ENCODE data around the gene F10.
A peak's percentile ranks its signal among the peaks of the same experiment; 100 is the strongest.

Gene F10

DNA sequence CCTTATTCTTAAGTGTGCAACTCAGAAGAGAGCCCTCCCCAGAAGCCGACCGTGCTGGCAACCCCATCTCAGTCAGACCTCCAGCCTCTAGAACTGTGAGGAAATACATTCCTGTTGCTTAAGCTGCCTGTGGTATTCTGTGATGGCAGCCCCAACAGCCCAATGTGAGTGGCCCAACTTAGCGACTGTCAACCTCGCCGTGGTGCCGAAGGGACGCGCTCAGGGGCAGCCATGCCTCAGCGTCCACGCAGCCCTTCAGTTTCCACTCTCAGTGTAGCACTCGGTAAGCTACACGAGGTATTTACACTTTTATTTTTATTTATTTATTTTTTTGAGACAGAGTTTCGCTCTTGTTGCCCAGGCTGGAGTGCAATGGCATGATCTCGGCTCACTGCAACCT, 54.2 kb downstream of the F10 start:
- no peak for DNase-seq

DNA sequence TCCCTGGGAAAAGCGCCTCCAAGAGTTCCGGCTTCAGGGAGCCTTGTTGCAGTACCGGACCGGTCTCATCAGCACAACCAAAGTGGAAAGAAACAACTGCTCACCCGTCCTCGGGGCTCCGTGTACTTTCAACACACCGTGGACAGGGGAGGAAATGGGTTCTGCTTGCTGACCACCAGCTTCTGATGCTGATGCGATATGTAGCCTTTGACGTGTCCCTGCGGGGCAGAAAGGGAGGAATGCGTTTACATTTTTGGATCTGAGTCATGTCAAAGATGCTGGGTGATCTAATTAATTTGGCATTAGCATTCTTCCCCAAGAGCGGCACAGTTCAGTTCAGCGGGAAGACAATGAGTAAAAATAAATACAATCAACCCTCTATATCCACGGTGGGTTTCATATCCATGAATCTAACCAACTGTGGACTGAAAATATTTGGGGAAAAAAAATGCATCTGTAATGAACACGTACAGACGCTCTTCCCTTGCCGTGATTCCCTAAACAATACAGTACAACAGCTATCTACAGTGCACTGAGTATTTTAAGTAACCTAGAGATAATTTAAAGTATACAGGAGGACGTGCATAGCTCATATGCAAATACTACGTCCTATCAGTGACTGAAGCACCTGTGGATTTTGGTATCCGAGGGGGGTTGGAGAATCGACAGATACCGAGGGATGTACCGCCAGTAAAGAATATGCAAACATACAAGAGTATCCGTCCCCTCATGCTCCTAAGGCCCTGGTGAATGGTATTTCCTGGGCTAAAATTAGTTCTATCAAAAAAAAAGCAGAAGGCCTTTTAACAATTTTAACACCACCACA, 55.7 kb downstream of the F10 start:
- no peak for DNase-seq

DNA sequence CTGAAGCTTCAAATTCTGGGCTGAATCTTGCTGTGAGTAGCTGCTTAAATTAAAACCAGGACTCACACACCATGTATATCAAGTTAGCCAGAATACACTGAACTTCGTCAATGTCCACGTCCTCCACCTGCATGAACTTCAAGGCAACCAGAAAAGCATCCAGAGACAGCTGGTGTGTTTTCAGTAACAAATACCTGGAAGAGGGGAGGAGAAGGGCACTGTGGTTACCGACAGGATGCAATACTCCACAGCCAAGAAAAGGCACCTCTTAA, 56.2 kb downstream of the F10 start:
- DNase-seq, result no peak

DNA sequence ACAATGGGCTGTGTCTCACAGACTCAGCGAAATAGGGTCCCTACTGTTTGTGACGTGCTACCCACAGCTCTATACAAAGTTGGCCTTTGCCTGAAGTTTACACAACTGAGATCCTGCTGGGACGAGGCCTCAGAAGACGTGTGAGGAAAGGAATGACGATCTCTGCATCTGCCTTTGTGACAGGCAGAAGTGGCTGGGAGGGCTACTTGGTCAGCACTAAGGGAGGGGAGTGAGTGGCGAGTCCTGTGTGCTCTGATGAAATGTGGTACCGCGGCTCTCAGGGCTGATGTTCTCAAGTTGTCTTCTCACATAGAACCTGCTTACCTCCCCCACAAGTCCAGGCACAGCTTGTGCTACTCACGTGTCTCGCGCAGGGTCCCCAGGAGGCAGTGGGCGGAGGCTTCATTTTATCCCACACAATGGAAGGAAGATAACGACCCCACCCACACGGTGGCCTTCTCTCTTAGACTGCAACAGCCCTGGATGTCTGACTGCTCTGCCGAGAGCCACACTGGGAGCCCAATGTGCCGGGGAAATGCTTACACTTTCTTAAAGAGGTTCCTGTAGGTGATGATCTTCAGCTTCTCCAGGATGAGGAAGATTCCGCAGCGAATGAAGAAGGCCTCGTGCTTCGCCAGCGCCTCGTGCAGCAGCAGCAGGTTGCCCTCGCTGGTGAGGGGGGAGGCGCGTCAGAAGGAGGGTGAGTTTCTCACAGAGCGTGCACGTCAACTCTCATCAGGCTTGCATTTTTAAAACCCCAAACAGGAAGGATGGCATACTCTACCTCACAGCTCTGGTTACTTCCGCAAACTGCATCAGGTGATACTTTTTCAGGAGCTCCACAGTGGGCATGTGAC, 57.0 kb downstream of the F10 start:
- DNase-seq, result peak; percentile 46

DNA sequence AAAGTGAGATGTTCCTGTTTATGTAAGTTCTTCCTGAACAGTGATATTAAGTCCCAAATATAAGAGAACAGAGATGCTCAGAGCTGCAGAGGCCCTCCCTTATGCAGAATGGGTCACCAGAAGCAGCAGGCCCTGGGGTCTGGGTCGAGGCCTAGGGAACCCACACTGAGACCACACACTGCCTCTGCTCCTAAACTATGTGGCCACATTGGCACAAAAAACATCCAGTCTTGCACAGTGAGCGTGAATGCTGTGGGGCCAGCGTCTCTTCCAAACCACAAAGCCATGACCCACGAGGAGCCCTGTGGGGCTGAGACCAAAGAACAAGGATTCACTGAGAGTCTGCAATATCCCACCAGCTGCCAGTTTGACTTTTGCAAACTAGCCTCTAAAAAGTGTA, 59.4 kb downstream of the F10 start:
- DNase-seq, result no peak

DNA sequence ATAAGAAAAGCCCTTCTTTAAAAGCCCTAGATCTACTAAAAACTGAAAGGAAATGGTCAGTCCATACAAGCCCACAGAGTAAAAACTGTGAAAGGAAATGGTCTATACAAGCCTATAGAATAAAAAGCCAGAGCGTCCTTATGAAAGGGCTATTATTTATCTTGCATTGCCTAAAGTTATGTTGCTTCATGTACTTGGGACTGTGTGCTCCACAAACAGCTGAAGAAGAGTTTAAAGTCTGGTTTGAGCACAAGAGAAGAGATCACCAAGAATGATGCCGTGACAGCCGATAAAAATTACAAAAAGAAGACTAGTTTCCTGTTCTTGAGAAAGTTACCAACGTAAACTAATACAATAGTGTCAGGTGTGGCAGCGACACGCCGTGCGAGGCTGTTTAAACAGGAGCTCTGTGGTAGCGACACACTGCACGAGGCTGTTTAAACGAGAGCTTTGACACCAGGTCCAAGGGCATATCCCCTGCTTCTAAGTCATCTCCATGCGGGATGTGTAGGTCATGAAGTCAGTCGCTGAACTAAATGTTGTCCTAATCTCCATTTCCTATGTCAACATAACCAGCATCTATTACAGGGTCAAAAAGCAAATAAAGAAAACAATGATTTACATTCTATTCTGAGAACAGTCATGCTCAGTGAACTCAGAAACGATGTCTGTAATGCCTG, 61.0 kb downstream of the F10 start:
- no peak for DNase-seq

DNA sequence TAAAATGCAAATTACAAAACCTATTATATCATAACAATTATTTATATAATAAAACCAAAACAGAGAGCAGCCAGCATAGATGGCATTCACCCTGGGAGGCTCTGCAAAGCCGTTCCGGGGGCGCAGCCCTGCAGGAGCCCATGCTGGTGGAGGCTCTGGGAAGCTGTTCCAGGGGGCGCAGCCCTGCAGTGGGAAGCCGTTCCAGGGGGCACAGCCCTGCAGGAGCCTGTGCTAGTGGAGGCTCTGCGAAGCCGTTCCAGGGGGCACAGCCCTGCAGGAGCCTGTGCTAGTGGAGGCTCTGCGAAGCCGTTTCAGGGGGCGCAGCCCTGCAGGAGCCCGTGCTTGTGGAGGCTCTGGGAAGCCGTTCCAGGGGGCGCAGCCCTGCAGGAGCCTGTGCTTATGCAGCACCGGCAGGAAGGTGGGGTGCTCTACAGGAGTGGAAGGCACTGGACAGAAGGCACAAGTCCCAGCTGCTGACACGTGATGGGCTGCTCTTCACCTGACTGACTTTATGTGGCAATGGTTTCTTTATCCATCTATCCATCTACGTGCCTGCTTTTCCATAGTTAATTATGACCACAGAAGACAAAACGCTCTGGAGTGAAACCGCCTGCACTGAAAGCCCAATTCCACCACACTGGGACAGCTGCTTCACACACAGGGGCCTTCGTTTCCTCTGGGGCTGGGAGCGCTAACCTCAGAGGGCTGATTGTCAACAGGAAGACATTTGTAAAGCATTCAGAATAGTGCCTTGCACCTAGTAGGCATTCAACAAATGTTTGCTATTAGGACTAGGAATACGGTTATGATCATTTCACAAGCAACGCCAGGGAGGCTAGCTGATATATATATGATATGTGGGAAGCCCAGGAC, 62.2 kb downstream of the F10 start:
- peak; percentile 55 for DNase-seq

DNA sequence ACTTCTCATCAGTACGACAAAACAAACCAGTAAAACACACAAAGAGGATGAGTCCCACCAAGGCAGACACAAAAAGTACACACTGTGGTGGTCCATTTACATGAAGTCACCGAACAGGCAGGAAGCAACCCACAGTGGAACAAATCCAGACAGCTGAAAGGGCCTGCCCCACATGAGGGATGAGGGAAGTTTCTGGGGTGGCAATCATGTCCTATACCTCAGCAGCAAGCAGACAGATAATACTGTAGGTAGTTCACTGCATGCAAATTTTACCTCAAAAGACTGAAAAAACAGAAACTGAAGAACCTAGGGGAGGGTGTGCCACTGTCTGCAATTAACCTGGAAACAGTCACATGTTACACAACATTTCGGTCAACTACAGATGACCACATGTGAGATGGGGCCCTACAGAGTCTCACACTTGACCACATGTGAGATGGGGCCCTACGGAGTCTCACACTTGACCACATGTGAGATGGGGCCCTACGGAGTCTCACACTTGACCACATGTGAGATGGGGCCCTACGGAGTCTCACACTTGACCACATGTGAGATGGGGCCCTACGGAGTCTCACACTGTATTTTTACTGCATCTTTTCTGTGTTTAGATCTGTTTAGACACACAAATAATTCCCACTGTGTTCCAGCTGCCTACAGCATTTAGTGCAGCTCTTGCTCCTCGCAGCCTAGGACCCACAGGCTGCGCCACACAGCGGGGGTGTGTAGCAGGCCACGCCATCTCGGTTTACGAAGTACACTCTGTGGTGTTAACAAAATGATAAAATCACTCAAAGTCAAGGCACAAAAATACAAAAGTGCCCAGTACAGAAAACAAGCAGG, 63.7 kb downstream of the F10 start:
- DNase-seq, result peak; percentile 54

DNA sequence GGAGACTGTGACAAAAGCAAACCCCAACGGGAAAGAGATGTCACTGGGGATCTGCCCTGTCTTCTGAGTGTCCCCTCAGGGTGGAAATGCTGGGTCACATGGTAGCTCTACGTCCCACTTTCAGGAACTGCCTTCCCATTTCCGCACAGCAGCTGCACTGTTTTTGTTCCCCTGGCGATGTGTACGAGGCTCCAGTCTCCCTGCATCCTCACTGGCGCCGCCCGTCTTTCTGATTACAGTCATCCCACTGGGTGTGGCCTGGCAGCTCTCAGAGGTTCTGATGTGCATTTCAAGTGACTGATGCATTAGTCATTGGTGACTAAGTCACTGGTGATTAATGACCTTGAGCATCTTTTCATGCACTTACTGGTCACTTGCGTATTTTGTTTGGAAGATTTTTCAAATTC, 64.7 kb downstream of the F10 start:
- peak; percentile 24 for DNase-seq

DNA sequence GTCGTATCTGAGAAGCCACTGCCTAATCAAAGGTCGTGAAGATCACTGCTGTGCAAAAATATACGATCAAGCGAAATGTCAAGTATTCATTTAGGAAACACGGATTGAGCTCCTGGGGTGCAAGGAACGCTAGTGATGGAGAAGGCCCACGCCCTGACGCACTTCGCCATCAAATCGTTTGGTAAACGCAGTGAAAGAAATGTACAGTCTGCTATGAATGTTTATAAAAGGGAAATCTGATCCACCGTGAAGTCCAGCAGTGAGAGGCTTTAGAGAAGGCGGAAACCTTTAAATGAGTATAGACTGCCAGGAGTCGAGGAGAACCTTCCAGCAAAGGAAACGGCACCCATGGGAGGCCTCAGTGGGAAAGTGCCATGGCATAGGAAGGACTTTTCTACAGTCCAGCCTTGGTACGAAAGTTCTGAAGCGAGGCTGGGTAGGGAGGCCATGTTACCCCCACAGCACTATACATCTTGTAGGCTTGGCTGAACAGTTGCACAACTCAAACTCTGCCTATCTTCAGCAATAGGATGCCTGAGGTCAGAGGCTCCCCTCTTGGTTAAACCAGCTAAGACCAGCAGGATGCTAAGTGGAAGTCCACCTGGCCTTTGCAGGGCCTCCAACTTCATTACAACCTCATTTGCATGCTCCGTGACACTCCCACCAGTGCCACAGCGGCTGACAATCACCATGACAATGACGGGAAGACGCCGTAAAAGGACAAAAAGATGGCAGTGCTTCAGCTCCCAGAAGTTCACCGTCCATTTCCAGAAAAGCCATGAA, 65.5 kb downstream of the F10 start:
- no peak for DNase-seq

DNA sequence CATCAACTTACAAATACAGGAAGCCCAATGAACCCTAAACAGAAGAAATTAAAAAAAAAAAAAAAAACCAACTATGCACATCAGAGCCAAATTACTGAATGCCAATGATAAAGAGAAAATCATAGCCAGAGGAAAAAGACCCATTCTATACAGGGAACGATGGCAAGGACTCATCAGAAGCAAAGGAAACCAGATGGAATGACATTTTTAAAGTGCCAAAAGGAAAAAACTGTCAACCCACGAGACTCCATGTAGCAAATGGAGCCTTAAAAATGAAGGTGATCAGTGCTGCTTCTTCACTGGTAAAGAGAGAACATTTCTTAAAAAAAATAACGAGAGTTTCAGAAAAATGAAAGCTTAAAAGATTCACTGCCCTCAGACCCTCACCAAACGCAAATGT, 67.6 kb downstream of the F10 start:
- DNase-seq, result no peak

DNA sequence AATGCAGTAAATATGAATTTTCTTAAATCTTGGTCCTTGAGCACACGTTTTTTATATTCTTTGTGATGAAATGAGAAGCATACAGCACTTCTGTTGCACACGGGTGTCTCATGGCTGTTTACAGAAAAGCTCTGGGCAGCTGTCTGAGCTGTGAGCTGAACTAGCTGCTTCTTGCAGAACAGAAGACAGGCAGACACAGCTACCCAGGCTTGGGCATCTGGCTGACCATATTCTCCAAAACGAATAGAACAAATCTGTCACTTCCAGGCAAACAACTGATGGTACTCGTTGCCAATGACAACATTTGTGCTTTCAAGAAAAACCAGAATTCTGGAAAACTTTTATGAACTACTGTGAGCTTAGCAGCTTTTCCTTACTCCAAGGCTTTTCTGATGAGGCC, 69.7 kb downstream of the F10 start:
- DNase-seq, result no peak

DNA sequence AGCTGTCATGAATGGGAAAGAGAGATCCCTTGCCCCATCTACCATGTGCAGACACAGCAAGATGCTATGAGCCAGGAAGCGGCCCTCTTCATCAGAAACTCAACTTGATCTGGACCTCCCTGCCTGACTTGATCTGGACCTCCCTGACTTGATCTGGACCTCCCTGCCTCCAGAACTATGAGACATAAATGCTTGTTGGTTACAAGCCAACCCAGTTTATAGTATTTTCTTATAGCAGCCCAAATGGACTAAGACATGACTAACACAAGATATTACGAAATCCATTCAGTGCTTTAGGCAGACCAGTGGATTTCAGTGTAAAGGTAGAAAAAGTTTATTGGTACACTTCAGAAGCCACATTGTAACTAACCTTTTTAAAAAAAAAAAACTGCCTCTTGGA, 70.3 kb downstream of the F10 start:
- no peak for DNase-seq

DNA sequence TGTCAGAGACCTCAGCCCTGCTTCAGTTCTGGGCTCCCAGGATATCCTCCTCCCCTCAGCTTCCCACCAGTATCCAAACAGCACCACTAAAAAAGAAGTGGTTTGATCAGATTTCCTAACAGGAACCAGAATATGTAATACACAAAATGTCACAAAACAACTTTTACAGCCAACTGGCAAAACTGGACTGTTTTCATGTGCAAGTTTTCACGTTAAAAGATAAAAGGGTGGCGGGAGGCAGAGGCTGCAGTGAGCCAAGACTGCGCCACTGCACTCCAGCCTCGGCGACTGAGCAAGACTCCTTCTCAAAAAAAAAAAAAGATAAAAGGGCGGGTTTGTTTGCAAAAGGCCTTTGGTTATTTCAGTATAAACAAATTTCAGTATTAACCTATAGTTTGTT, 72.8 kb downstream of the F10 start:
- DNase-seq, result no peak

DNA sequence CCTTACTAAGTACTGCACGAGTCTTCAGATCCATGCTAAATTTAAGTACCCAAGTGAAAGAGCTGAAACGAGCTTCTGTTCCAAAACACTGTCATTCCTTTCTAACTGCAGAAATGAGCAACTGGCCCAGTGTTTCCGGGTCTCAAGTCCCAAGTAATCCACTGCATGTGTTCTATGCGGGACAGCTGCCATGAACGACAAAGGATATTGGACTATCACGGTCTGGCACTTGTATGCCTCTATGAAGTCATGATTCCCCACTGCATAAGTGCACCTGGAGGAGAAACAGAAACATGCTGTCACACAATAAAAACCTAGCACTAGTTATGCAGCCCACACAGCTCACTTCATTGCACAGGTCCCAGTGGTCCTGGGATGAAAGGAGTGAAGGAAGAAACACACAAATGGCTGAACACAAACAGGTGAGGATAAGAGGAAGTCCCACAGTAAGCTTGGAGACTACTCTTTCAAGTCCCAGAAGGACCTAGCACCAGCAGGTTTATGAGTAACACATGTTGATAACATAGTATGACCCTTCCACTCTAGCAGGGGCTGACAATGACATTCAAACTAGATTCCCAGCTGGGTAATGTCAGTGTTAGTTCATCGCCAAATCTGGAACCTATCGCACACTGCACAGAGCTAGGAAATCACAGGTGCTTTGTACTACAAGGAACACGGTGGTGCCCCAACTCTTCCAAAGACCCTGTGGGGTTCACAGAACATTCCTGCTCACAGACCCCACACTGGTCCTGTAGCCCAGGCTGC, 74.6 kb downstream of the F10 start:
- DNase-seq, result no peak

Measured in CD4-positive, alpha-beta T cell treated with Interleukin-17A for 1 hour (primary cell).